H4 (cell line): ENCODE measurements around the gene ADGRB2. TPM values are rescaled to one million over a fixed set of nuclear protein-coding genes. Genes with fewer than 3 reads are reported as not detected.
A peak's percentile ranks its signal among the peaks of the same experiment; 100 is the strongest.

Experiments
- DNase-seq: peaks from one replicate; pipeline ENCODE4 v3.0.0-alpha.2; 2015; ENCODE audit warnings: low spot score
- total RNA-seq: library from RNA; depleted of rRNA; stranded (reverse); fragments of >200 nt; shearing (Covaris generic); gene quantifications from 2 replicates; pipeline ENCODE4 v1.2.3, GENCODE V29; 2014

The ADGRB2 gene
- total RNA-seq, 1 experiment from 2014 or later = 3.5 TPM

GRCh38 chr1:31765041-31765467 is 914 bp upstream of the ADGRB2 start:
- peak; percentile 31 for DNase-seq

DNA sequence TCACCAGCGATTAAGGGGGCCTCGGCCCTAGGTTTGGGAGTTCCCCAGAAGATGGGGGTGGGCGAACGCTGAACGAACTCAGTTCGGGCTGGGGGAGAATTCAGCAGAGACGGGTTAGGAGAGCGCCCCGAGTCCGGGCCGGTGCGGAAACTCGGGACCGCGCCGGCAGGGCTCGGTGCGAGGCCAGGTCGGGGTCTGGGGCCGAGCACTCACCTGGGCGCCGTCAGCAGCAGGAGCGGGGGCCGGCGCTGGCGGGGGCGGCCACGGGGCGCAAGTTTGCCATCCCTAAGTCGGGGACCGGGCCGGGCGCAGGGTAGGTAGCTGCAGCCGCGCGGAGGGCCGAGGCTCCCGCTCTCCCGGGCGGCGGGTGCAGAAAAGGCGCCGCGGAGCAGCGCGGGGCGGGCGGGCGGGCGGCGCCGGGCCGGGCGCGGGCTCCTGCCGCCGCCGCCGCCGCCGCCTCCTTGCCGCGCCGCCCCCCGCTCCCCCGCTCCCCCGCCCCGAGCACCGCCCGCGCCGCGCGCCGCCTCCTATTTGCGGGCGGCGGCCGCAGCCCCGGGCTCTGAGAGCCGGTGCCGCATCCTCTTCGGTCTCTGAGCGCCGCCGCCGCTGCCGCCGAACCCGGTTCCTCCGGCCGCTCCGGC is 349 bp downstream of the ADGRB2 start:
- DNase-seq = no peak

DNA sequence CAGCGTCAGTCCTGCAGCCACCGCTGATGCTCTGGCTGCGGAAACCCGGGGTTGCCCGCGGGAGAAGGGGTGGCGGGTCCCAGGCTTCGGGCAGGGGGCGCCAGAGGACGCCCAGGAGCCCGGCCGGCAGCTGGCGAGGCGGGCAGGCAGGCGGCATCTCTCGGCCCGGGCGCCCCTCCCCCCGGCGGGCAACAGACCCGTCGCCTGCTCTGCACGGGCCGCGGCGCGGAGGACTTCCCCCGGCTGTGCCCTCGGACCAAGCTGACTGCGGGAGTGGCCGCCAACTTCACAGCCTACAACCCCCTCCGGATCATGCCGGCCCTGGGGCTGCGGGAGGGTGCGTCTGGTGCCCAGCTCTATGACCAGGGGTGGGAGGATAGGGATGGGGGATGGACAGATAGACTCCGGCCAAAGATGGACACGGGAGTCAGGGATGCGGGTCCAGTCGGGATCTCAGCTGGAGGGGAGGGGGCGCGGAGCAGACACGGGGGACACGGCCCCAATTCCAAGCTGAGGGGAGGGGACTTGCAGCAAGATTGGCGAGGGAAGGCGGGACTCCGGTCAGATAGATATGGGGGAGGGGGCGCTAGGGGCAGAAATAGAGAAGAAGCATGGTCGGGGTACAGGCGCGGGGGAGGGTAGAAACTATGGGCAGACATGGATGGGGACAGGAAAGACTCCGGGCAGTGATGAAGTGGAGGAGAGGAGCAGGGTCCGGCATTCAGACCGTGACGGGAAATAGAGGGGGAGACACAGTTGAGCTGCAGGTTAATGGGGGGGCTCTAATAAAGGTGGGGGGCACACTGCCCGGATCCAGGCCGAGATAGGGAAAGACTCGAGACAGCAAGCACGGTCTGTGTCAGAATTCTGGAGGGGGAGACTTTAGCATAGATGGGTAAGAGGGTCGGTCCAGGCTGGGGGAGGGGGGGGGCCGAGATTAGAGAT is 1.1 kb downstream of the ADGRB2 start:
- peak; percentile 59 for DNase-seq

- DNase-seq = no peak
Observed at GRCh38 chr1:31762323-31762722, 1.8 kb downstream of the ADGRB2 start.

- peak; percentile 43 for DNase-seq
Observed at GRCh38 chr1:31761883-31762282, 2.3 kb downstream of the ADGRB2 start.

DNA sequence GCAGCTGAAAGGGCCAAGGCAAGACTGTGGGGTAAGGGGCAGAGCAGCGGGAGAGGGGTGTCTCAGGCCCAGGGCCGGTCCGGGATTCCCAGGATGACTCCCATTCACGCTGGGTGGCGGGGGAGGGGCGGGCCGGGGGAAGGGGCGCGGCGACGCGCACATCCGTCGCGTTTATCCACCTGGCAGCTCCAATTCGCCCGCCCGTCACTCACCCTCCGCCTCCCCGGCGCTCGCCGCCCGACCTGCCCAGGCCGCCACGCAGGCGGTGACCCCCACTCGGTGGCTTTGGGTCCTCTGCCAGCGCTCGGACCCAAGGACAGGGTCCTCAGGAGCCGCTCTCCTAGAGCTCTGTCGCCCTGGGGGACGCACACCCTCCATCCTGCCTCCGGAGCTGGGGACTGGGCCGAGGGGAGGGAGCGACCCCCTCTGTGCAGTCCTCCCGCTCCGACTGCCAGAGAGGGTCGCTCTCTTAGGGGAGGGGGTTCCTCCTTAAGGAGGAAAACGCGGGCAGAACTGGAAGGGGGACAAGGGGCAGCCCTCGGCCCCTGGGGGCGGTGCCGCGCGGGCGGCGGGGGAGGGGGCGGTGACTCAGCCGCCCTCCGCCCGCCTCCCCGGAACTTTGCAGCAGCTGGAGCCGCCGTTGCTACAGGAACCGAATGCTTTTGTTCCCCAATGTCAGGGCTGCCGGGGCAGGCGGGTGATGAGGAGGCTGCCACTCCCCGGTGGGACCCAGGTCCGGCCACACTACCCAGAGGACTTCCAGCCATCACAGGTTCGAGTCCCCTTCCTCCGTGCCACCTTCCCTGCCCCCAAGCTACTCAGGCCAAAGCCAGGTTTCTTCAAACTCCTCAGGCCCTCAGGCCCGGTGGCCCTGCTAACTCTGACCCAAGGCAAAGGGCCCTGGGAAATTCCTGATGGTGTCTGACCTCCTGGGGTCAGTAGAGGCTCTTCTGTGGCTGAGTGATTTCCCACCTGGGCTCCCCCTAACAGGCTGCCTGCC is 3.4 kb downstream of the ADGRB2 start:
- peak; percentile 58 for DNase-seq

GRCh38 chr1:31759298-31760023 is 4.7 kb downstream of the ADGRB2 start:
- no peak for DNase-seq

DNA sequence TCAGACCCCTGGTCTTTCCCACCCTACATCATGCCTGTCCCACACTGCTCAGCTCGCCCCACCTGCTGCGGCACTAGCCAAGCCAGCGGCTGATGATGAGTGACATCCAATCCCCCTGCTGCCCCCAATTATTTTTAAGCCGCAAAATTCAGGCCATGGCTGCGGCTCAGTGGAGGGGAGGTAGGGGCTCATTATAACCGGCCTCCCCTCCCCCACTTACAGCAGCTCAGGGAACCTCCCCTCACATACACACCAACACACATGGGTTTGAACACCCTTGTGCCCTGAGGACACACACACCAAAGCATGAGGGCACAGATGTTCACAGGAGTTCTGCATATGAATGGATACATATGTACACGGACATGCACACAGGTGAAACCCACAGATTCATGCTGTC is 5.3 kb downstream of the ADGRB2 start:
- no peak for DNase-seq

- no peak for DNase-seq
Observed at GRCh38 chr1:31757989-31758388, 6.2 kb downstream of the ADGRB2 start.

GRCh38 chr1:31757204-31757679 is 6.9 kb downstream of the ADGRB2 start:
- no peak for DNase-seq

DNA sequence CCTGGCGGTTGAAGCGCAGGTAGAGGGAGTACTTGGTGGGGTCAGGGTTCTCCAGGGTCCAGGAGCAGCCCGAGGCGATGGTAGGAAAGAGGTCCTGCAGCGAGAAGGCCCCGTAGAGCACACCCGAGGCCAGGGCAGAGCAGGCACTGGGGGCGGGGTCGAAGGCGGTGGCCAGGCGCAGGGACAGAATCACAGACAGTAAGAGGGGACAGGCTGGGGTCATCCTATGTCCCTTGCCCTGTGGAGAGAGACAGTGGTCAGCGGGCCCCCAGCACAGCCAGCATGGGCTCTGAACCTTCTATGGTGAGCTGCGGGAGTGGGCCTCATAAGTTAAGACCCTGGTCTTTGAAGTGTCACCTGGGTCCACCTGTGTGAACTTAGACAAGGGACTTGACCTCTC is 7.6 kb downstream of the ADGRB2 start:
- no peak for DNase-seq

- no peak for DNase-seq
Observed at GRCh38 chr1:31755850-31756492, 8.2 kb downstream of the ADGRB2 start.

DNA sequence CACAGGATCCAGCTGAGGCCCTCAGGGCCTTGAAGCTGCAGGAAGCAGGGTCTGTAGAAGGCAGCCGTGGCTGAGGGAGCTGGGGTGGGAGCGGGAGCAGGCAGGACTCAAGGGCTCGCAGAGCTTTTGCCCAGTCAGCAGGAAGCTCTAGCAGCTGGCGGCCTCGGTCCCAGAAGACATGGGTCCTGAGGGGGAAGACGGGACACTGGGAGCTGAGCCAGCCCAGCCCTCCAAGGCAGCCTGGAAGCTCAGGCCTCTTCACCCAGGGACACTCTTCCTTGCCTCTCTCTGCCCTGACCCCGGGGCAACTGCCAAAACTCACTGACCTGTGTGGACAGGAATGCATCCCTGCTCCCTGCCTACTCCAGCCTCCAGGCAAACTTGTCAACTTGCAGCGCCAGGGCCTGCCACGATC is 8.9 kb downstream of the ADGRB2 start:
- no peak for DNase-seq

DNA sequence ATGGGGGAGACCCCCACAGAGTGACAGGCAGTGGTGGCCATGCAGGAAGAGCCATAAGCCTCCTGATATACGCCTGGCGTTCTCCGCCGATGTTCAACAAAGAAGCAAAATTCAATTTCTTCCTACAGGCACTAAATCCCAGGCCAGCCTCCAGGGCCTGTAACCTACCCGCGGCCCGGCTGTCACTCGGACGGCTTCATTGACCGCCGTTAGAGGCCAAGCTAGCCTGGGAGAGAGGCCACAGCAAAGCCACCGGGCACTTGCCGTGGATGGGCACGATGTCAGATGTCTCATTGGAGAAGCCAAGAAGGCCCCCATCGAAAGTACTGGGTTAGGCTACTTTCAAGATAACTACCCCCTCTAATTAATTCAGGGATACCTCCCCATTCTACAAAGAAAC is 9.7 kb downstream of the ADGRB2 start:
- DNase-seq = no peak

GRCh38 chr1:31753707-31754349 is 10.3 kb downstream of the ADGRB2 start:
- DNase-seq = peak; percentile 39

GRCh38 chr1:31752952-31753475 is 11.1 kb downstream of the ADGRB2 start:
- DNase-seq = no peak

DNA sequence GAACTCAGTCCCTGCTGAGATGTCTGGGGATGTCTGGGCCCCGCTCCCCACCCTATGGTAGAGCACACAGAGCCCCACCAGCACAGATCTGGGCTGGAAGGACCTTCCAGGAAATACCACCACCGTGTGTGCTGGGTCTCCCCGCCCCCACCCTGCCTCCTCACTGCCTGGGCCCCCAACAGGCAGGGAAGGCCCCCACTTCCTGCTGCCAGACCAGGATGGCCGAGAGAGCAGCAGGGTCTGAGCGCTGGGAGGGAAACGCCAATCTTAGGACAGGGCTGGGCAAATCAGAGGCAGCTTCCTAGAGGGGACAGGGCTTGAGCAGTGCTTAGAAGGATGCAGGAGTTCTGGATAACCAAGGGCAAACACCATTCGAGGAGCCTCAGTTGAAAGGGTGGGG is 11.9 kb downstream of the ADGRB2 start:
- DNase-seq = no peak

DNA sequence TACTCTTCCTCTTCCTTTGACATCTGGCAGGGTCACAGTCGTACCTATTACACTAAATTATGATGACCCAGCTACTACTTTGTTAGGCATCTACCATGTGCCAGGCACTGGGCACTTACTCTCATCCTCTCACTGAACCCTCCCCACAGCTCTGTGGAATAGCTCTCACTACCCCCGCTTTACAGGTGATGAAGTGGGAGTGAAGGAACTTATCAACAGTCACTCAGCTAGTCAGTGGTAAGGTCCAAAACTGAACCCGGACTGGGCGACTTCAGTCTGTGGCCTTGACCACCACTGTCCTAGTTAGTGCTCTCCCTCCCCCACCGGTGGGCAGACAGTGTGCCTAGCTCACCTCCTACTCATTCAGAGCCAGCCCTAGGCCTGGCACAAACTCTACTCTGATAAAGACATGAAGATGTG is 12.3 kb downstream of the ADGRB2 start:
- DNase-seq = no peak

DNA sequence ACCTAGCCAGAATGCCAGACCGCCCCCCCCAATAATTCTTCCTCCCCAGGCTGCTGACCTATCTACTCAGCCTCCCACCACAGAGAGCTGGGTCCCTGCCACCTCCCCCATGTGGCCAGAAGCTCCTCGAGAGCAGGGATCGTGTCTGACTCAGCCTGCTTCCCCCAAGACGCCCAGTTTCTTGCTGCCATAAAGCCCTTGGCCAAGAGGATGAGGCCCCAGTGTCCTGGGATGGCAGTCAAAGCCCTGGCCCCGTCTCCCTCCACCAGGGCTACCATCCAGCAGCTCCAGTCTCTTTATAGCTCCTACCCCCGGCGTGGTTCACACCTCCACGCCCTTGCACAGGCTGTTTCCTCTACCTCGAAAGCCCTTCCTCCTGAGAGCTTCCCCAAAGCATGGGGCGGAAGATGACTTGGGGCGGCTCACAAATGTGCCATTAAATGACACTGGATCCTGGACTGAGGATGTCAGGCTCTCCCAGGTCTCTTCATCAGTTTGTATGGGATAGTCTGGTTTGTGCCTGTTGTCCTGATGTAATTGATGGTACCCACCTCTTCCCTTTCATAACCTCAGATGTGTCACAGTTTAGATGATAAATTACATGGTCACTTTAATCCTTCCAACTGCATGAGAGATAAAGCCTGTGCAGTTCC is 13.2 kb downstream of the ADGRB2 start:
- peak; percentile 43 for DNase-seq
